GM08714 (cell line): ENCODE data around the gene C18orf32.

Experiments used
- H3K4me3 ChIP-seq: fragments of 200-500 bp; sonication (Bioruptor generic); 2 replicates; pipeline ENCODE4 v1.5.1; 2014; ENCODE audit warnings: mild to moderate bottlenecking, low read length, inconsistent platforms
- ZNF274 ChIP-seq: IDR thresholded peaks from 2 replicates; pipeline ENCODE4 v1.6.1; 2012; ENCODE audit warnings: mild to moderate bottlenecking, low read depth, low read length

C18orf32 gene

DNA sequence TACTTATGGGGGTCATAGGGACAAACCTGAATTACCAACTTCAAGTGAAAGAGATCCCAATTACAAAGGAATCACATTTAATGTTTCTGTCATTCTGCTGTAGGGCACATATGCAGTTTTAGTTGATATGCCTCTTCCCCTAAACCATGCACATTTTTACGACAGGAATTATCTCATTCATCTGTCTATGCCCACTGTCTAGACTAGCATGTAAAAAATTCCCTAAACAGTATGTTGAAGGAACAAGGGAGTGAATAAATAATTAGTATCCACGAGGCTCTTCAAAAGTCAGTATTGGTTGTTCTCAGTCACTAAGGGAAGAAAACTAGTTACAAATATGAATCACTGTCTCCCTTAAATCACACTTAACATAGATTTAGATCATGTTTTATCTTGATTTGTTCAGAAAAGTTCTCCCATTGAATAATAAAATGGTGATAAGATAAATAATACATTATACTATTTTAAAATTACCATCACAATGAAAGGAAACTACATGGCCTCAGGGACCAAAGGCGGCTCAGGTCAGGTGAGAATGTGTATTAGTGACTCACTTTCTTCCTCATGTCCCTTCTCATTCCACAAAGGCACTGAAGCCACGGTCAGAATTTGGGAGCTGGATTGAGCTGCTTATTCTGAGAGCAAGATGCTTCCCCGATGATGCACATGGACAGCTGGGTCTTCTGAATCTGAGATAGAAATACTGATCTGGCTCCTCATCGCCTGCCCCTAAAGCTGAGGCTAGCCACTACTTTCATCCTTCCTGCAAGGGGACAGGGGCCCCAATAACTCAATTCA lies 55.7 kb downstream of the C18orf32 start:
- no peak for TF ChIP-seq ZNF274
- no peak overlapping the region for H3K4me3 ChIP-seq
